ENCODE measurements around the gene GRID2. TPM values are rescaled to one million over a fixed set of nuclear protein-coding genes. Genes with fewer than 3 reads are reported as not detected.

GRID2 gene
- polyA plus RNA-seq, 1 donor from 2014 or later: 14.9 TPM

DNA sequence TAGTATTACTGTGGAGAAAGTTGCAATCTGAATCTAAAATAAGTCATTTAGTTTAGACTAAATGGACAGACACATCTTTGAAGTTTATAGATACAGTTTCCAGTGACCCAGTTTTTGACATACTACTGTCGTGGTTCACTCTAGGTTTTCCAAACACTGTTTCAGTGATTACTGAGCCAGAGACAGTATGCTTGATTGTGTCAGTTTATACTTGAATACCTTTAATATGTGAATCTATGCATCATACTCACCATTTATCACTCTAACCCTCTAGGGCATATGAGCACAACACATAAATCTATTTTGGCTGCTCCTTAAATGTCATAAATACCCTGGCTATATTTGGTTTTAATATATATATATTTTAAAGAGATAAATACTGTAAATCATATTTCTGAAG lies 173.5 kb downstream of the GRID2 start:
- H3K36me3 ChIP-seq (ENCODE audit: insufficient read depth, low read length): no peaks in the 10 kb centered on the region
- no peaks in the 10 kb centered on the region for H3F3A ChIP-seq (ENCODE audit: insufficient read depth, low read length, poor library complexity, severe bottlenecking)
- no peak overlapping the region for H3K4me2 ChIP-seq (ENCODE audit: low read length)
- TF ChIP-seq POLR2AphosphoS5 (IDR thresholded peaks at IDR 0.05) (no peak), EZH2 (IDR thresholded peaks at IDR 0.05; ENCODE audit: borderline replicate concordance, insufficient read depth, low read length, poor library complexity, severe bottlenecking) (no peak), RAD21 (conservative IDR thresholded peaks at IDR 0.05) (no peak), EP300 (conservative IDR thresholded peaks at IDR 0.05; ENCODE audit: poor library complexity, severe bottlenecking) (no peak), TAF1 (IDR thresholded peaks at IDR 0.05; ENCODE audit: low read depth) (no peak), MXI1 (conservative IDR thresholded peaks at IDR 0.05; ENCODE audit: poor library complexity, severe bottlenecking) (no peak), SMC3 (conservative IDR thresholded peaks at IDR 0.05; ENCODE audit: poor library complexity) (no peak)
- TF ChIP-seq, protein P1, sequence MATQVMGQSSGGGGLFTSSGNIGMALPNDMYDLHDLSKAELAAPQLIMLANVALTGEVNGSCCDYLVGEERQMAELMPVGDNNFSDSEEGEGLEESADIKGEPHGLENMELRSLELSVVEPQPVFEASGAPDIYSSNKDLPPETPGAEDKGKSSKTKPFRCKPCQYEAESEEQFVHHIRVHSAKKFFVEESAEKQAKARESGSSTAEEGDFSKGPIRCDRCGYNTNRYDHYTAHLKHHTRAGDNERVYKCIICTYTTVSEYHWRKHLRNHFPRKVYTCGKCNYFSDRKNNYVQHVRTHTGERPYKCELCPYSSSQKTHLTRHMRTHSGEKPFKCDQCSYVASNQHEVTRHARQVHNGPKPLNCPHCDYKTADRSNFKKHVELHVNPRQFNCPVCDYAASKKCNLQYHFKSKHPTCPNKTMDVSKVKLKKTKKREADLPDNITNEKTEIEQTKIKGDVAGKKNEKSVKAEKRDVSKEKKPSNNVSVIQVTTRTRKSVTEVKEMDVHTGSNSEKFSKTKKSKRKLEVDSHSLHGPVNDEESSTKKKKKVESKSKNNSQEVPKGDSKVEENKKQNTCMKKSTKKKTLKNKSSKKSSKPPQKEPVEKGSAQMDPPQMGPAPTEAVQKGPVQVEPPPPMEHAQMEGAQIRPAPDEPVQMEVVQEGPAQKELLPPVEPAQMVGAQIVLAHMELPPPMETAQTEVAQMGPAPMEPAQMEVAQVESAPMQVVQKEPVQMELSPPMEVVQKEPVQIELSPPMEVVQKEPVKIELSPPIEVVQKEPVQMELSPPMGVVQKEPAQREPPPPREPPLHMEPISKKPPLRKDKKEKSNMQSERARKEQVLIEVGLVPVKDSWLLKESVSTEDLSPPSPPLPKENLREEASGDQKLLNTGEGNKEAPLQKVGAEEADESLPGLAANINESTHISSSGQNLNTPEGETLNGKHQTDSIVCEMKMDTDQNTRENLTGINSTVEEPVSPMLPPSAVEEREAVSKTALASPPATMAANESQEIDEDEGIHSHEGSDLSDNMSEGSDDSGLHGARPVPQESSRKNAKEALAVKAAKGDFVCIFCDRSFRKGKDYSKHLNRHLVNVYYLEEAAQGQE (IDR thresholded peaks at IDR 0.05; ENCODE audit: borderline replicate concordance): no peak
- TF ChIP-seq, protein P2, sequence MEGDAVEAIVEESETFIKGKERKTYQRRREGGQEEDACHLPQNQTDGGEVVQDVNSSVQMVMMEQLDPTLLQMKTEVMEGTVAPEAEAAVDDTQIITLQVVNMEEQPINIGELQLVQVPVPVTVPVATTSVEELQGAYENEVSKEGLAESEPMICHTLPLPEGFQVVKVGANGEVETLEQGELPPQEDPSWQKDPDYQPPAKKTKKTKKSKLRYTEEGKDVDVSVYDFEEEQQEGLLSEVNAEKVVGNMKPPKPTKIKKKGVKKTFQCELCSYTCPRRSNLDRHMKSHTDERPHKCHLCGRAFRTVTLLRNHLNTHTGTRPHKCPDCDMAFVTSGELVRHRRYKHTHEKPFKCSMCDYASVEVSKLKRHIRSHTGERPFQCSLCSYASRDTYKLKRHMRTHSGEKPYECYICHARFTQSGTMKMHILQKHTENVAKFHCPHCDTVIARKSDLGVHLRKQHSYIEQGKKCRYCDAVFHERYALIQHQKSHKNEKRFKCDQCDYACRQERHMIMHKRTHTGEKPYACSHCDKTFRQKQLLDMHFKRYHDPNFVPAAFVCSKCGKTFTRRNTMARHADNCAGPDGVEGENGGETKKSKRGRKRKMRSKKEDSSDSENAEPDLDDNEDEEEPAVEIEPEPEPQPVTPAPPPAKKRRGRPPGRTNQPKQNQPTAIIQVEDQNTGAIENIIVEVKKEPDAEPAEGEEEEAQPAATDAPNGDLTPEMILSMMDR (IDR thresholded peaks at IDR 0.05; ENCODE audit: poor library complexity, severe bottlenecking): no peak
- H3K9ac ChIP-seq (ENCODE audit: low read length): no peak overlapping the region
- no peaks in the 10 kb centered on the region for H3K79me2 ChIP-seq (replicated peaks; ENCODE audit: insufficient read depth, low read length)
- H3K4me3 ChIP-seq (ENCODE audit: low read length): no peak overlapping the region
- H2AFZ ChIP-seq (ENCODE audit: low read depth, low read length): no peak overlapping the region
- H3K9me2 ChIP-seq (ENCODE audit: insufficient read depth, low read length): no peaks in the 10 kb centered on the region
- H3K9me3 ChIP-seq (ENCODE audit: low read length): no peaks in the 10 kb centered on the region
- no peak overlapping the region for H3K27ac ChIP-seq (ENCODE audit: low read length)
- no peaks in the 10 kb centered on the region for H3K27me3 ChIP-seq (ENCODE audit: insufficient read depth, low read depth, low read length)
- no peaks in the 10 kb centered on the region for H4K20me1 ChIP-seq (ENCODE audit: insufficient read depth)

DNA sequence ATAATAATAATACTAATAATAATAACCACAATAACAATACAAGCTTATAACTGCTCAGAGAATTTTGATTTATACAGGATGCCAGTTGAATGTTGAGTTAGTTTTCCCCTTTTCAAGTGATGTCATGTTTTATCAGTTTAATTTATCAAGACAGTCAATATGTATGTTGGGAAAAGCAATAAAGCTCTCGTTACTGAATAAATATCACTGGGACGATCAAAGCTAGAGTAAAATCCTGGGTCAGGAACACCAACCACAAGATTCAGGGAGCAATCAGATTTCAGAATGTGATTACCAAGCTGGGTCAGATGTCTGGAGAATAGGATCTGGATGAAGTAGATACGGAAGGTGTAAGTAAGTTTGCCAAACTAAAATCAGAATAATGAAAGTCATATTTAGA lies 179.6 kb downstream of the GRID2 start:
- no peak overlapping the region for H3K4me2 ChIP-seq (ENCODE audit: low read length)
- no peaks in the 10 kb centered on the region for H3F3A ChIP-seq (ENCODE audit: insufficient read depth, low read length, poor library complexity, severe bottlenecking)
- TF ChIP-seq, protein P2 (IDR thresholded peaks at IDR 0.05; ENCODE audit: poor library complexity, severe bottlenecking): no peak
- TF ChIP-seq EZH2 (IDR thresholded peaks at IDR 0.05; ENCODE audit: borderline replicate concordance, insufficient read depth, low read length, poor library complexity, severe bottlenecking) (no peak), MXI1 (conservative IDR thresholded peaks at IDR 0.05; ENCODE audit: poor library complexity, severe bottlenecking) (no peak), SMC3 (conservative IDR thresholded peaks at IDR 0.05; ENCODE audit: poor library complexity) (no peak), POLR2AphosphoS5 (IDR thresholded peaks at IDR 0.05) (no peak), RAD21 (conservative IDR thresholded peaks at IDR 0.05) (no peak)
- TF ChIP-seq, protein P1 (IDR thresholded peaks at IDR 0.05; ENCODE audit: borderline replicate concordance): no peak
- H3K27me3 ChIP-seq (ENCODE audit: insufficient read depth, low read depth, low read length): no peaks in the 10 kb centered on the region
- H3K4me3 ChIP-seq (ENCODE audit: low read length): no peak overlapping the region
- H3K9me2 ChIP-seq (ENCODE audit: insufficient read depth, low read length): no peaks in the 10 kb centered on the region
- no peaks in the 10 kb centered on the region for H3K9me3 ChIP-seq (ENCODE audit: low read length)
- H2AFZ ChIP-seq (ENCODE audit: low read depth, low read length): no peak overlapping the region
- no peak overlapping the region for H3K27ac ChIP-seq (ENCODE audit: low read length)
- no peaks in the 10 kb centered on the region for H3K36me3 ChIP-seq (ENCODE audit: insufficient read depth, low read length)
- no peaks in the 10 kb centered on the region for H4K20me1 ChIP-seq (ENCODE audit: insufficient read depth)
- no peaks in the 10 kb centered on the region for H3K79me2 ChIP-seq (replicated peaks; ENCODE audit: insufficient read depth, low read length)
- H3K9ac ChIP-seq (ENCODE audit: low read length): no peak overlapping the region

All from neural cell (in vitro differentiated cells).